Gastroesophageal sphincter (tissue), 3 donors: Measurements from ENCODE around the gene FOXP4.

Source experiments
- CTCF ChIP-seq, 4 experiments: fragments of 200-600 bp in 2 of 4; fragments of 450-650 bp in 2 of 4; sonication (generic) in 1 of 4; IDR thresholded peaks; one replicate each; pipeline ENCODE4 v1.5.1; 2017 to 2019; ENCODE audit warnings: antibody characterized with exemption in 4 of 4, mild to moderate bottlenecking in 2 of 4, moderate library complexity in 2 of 4
- EP300 ChIP-seq: sonication (generic); formaldehyde crosslinking; IDR thresholded peaks from one replicate; pipeline ENCODE4 v1.6.1; 2017; ENCODE audit warnings: antibody characterized with exemption, mild to moderate bottlenecking
- POLR2A ChIP-seq, 2 donors: fragments of 450-650 bp; IDR thresholded peaks; one replicate each; pipeline ENCODE4 v1.6.1; 2017; ENCODE audit warnings: antibody characterized with exemption in 2 of 2, mild to moderate bottlenecking in 2 of 2, moderate library complexity in 1 of 2
- POLR2AphosphoS5 ChIP-seq: sonication (generic); formaldehyde crosslinking; IDR thresholded peaks from one replicate; pipeline ENCODE4 v1.6.1; 2017; ENCODE audit warnings: antibody characterized with exemption

- no peak for TF ChIP-seq EP300
- TF ChIP-seq POLR2AphosphoS5, result no peak
- no peak for TF ChIP-seq CTCF (IDR thresholded peaks at IDR 0.05)
- TF ChIP-seq POLR2A (IDR thresholded peaks at IDR 0.05), result no peak
Observed at GRCh38 chr6:41548841-41549642, 2.9 kb downstream of the FOXP4 start.
